ENCODE measurements around the gene CAPN7. TPM values are rescaled to one million over a fixed set of nuclear protein-coding genes. Genes with fewer than 3 reads are reported as not detected.
A peak's percentile ranks its signal among the peaks of the same experiment; 100 is the strongest.

The CAPN7 gene
- total and polyA plus RNA-seq, 7 donors = 12.5 to 70.8 (median 52.8) TPM

DNA sequence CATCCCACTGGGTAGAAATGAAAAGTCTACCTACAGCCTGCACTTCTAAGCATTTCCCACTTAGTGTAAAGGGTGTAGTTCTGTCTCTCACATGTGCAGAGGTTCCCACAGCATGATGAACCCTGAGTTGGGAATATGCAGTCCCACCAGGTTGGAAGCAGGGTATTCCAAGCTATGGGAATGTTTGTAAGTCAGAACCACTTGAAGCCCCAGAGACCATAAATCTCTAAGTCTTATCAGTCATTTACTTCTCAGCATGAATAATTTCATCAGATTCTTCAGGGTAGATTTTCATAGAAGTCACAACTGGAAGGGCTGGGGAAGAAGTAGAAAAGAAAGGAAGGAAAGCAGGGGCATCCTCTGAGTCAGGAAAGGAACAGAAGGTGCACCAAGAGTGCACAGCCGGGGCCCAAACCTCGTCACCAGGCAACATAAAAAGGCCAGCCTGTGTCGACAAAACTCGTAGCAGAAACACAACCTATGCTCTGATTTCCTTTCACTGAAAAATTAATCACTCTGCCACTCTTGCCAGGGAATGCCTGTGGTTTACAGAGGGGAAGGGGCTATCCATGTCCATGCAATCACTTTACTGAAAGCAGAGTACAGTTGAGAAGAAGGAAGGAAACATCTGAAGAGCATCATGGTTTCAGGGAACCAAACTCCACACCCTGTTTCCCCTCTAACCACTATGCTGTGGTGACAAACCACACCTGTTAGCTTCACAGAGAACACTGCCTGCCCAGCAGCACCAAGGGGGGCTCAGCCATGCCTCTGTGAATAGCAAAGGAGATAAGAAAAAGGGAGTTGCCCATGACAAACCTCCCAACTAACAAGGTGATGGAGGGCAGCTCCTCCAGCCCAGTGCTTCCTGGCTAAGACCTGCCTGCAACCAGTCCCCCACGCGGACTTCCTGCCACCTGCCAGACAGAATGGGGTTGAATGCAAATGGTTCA, 85.8 kb downstream of the CAPN7 start:
- H3K9me3 ChIP-seq = no peaks in the 10 kb centered on the region
- H3K27me3 ChIP-seq = no peaks in the 10 kb centered on the region
- intact Hi-C loops (cut with DNase I) = loop anchor here (5.0 kb wide), 1 partner anchor 35 kb away; no protein-coding TSS in a partner anchor
- peaks cover 0 to 36% (median 29%) of the 10 kb centered on the region in 4 donors for H3K4me1 ChIP-seq
- TF ChIP-seq POLR2A (IDR thresholded peaks at IDR 0.05) = no peak
- TF ChIP-seq, protein P1, sequence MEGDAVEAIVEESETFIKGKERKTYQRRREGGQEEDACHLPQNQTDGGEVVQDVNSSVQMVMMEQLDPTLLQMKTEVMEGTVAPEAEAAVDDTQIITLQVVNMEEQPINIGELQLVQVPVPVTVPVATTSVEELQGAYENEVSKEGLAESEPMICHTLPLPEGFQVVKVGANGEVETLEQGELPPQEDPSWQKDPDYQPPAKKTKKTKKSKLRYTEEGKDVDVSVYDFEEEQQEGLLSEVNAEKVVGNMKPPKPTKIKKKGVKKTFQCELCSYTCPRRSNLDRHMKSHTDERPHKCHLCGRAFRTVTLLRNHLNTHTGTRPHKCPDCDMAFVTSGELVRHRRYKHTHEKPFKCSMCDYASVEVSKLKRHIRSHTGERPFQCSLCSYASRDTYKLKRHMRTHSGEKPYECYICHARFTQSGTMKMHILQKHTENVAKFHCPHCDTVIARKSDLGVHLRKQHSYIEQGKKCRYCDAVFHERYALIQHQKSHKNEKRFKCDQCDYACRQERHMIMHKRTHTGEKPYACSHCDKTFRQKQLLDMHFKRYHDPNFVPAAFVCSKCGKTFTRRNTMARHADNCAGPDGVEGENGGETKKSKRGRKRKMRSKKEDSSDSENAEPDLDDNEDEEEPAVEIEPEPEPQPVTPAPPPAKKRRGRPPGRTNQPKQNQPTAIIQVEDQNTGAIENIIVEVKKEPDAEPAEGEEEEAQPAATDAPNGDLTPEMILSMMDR (IDR thresholded peaks at IDR 0.05) = no peak
- peak in 1 of 4 donors; percentile 44 for TF ChIP-seq POLR2AphosphoS5 (IDR thresholded peaks at IDR 0.05)
- TF ChIP-seq EP300 (IDR thresholded peaks at IDR 0.05) = peak in 1 of 4 donors; percentile 31
- 42 to 81% methylated on average over 6 of the region's 6 CpGs for WGBS, 2 donors
- H3K36me3 ChIP-seq = no peaks in the 10 kb centered on the region
- peak overlapping the region; percentile 72 to 75 (median 72) for H3K27ac ChIP-seq
- DNase-seq = peak; percentile 62
- no peak overlapping the region for H3K4me3 ChIP-seq

DNA sequence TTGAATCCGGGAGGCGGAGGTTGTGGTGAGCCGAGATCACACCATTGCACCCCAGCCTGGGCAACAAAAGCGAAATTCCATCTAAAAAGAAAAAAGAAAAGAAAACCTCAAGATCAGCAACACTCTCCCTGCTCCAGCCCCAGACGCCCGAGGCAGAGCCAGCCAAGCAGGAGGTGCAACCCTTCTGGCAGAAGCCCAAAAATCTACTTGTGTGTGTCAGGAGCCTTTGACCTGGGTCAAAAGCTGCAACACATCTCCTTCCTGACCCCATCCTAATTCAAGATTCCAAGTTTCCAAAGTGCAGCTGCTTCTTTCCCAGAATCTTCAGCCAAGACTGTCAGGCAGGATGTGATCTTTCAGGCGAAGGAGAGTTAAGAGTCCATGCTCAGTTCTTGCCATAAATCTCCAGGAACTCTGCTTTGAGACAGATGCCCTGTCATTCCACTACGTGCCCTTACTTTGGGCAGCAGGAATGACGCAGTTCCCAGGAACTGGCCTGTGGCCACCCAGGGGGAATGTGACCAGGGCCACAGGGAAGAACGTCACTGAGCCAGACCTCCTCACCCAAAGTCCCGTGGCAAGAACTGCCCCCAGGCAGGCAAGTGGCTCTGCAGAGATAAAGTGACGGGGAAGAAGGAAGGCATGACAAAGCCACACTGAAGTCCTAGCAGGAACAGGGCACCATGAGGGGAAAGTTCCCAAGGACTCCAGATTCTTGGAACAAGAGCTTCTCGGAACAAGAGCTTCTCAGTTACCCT, 86.9 kb downstream of the CAPN7 start:
- H3K36me3 ChIP-seq = no peaks in the 10 kb centered on the region
- no peaks in the 10 kb centered on the region for H3K27me3 ChIP-seq
- H3K4me3 ChIP-seq = no peak overlapping the region
- peak overlapping the region; percentile 72 to 75 (median 72) for H3K27ac ChIP-seq
- intact Hi-C loops (cut with DNase I) = loop anchor here (5.0 kb wide), 1 partner anchor 34 kb away; no protein-coding TSS in a partner anchor
- no peaks in the 10 kb centered on the region for H3K9me3 ChIP-seq
- peak; percentile 85 for DNase-seq
- peaks cover 0 to 27% (median 21%) of the 10 kb centered on the region in 4 donors for H3K4me1 ChIP-seq
- TF ChIP-seq, protein P1 (IDR thresholded peaks at IDR 0.05) = no peak
- TF ChIP-seq EP300 (IDR thresholded peaks at IDR 0.05) (peak in 2 of 4 donors; percentile 68 to 78), POLR2A (IDR thresholded peaks at IDR 0.05) (no peak), POLR2AphosphoS5 (IDR thresholded peaks at IDR 0.05) (peak; percentile 40 to 72 (median 62))
- 70 to 78% methylated on average over 13 of the region's 13 CpGs for WGBS, 2 donors

DNA sequence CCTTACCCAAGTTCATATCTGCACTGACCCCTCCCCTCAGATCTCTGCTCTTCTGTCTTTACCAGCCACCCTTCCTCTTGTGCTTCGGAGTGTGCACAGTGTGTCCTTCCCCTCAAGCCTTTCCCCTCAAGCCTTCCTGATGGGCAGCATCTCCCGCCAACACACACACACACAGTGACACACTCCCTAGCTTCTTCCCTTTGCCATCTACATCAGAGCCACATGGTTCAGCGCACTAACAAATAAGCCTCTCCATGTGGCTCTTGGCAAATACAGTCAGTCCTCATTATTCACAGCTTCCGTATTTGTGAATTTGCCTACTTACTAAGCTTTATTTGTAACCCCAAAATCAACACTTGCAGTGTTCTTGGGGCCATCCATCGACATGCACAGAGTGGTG, 88.9 kb downstream of the CAPN7 start:
- TF ChIP-seq, protein P1 (IDR thresholded peaks at IDR 0.05) = no peak
- no peak for TF ChIP-seq POLR2A (IDR thresholded peaks at IDR 0.05)
- TF ChIP-seq EP300 (IDR thresholded peaks at IDR 0.05) = peak in 1 of 4 donors; percentile 39
- peak in 2 of 4 donors; percentile 10 to 32 for TF ChIP-seq POLR2AphosphoS5 (IDR thresholded peaks at IDR 0.05)
- H3K4me1 ChIP-seq = peaks cover 0 to 23% (median 16%) of the 10 kb centered on the region in 4 donors
- no peaks in the 10 kb centered on the region for H3K36me3 ChIP-seq
- 79 to 88% methylated on average over 5 of the region's 5 CpGs for WGBS, 2 donors
- peak; percentile 72 for DNase-seq
- no peaks in the 10 kb centered on the region for H3K27me3 ChIP-seq
- intact Hi-C loops (cut with DNase I) = loop anchor here (5.0 kb wide), 1 partner anchor 32 kb away; no protein-coding TSS in a partner anchor
- no peak overlapping the region for H3K4me3 ChIP-seq
- H3K9me3 ChIP-seq = no peaks in the 10 kb centered on the region
- H3K27ac ChIP-seq = peak overlapping the region; percentile 69 to 75 (median 72)

DNA sequence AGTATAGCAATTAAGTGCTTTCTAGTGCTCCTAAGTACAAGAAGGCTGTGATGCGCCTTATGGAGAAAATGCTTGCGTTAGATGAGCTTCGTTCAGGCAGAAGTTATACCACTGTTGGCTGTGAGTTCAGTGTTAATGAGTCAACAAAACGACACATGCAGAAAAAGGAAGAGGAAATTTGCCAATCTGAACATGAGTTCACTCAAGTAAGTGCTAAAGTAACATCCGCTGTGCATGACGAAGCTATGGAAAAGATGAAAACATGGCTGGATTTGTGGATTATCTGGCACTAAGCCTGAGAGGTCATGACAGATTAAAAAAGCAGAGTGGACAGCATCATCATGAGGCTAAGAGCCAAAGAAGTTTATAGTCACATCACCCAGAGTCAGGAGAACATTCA, 89.5 kb downstream of the CAPN7 start:
- peak; percentile 77 for DNase-seq
- no peak for TF ChIP-seq POLR2A (IDR thresholded peaks at IDR 0.05)
- peak in 3 of 4 donors; percentile 61 to 83 (median 69) for TF ChIP-seq EP300 (IDR thresholded peaks at IDR 0.05)
- peak; percentile 62 to 87 (median 69) for TF ChIP-seq POLR2AphosphoS5 (IDR thresholded peaks at IDR 0.05)
- H3K27me3 ChIP-seq = no peaks in the 10 kb centered on the region
- H3K4me3 ChIP-seq = no peak overlapping the region
- intact Hi-C loops (cut with DNase I) = no loop called here
- 47 to 75% methylated on average over 6 of the region's 6 CpGs for WGBS, 2 donors
- no peaks in the 10 kb centered on the region for H3K36me3 ChIP-seq
- peak overlapping the region; percentile 69 to 75 (median 72) for H3K27ac ChIP-seq
- peaks cover 0 to 23% (median 16%) of the 10 kb centered on the region in 4 donors for H3K4me1 ChIP-seq
- no peaks in the 10 kb centered on the region for H3K9me3 ChIP-seq

Measured in sigmoid colon (tissue), 7 donors.